MV-4-11 (cell line): ENCODE data around the gene PSAP.
A peak's percentile ranks its signal among the peaks of the same experiment; 100 is the strongest.

Experiments
- DNase-seq: peaks from one replicate; lab custom pipeline; 2025; lab: John Stamatoyannopoulos, UW

The PSAP gene

DNA sequence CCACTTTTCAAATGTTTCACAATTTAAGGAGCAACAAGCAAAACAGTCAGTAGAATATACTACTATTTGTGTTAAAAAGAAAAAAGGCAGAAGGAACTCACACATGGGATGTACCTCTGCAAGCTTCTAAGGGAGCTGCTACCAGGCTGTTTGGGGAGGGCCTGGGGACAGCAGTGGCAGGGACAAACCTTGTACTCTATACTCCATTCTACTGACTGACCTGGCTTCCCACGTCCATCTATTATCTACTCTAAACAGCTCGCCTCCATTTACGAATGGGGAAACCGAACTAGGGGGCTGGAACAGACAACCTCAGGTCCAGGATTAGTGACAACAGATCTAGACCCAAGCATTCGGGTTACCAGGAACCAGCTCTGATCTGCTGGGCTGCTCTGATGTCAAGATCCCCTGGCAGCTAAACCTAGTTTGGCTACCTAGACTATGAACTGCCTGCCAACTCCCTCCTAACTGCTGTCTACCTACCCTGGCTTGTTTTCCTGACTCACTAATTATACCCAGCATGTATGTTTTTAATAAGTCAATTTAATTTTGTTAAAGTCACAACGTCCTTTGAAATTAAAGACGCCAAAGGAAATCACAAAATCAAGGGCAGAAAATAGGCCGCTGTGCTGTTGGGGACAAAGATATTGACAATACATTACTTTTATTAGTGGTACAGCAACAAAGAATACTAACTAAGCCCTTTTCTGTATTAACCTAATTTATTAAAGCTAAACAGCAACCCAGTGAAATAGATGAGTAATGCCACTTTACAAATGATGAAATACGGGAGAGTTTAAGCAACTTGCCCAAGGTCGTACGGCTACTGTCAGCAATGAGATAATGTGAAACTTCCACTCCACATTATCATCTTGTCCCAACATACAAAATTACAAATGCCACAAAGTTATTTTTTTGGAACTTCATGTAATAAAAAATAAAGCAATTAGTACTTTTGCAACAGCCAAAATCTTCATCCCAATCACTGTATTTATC lies 5.3 kb downstream of the PSAP start:
- DNase-seq = no peak

DNA sequence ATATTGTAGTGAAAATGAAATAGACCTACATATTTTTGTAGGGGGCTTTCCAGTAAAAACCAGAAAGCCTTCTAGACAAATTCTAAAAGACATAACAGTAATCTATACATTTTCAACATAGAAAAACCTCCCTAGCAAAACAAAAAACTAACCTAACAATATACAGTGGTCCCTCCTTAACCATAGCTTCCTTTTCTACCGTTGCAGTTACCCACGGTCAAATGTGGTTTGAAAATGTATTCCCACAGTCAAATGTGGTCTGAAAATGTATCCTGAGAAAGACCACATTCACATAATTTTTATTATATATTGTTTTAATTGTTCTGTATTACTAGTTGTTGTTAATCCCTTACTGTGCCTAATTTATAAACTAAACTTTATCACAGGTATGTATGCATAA lies 6.4 kb downstream of the PSAP start:
- DNase-seq = no peak

DNA sequence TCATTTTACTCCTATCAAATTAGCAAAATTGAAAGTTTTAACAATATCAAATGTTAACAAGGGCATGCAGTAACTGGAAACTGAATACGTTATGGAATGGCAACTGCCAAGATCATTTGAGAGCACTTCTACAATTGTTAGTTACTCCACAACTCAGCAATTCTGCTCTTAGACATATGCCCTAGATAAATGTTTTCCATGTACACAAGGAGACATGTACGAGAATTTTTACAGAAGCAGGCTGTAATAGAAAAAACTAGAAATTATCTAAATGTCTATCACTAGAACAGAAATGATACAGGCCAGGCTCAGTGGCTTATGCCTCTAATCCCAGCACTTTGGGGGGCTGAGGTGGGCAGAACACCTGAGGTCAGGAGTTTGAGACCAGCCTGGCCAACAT lies 7.0 kb downstream of the PSAP start:
- no peak for DNase-seq

DNA sequence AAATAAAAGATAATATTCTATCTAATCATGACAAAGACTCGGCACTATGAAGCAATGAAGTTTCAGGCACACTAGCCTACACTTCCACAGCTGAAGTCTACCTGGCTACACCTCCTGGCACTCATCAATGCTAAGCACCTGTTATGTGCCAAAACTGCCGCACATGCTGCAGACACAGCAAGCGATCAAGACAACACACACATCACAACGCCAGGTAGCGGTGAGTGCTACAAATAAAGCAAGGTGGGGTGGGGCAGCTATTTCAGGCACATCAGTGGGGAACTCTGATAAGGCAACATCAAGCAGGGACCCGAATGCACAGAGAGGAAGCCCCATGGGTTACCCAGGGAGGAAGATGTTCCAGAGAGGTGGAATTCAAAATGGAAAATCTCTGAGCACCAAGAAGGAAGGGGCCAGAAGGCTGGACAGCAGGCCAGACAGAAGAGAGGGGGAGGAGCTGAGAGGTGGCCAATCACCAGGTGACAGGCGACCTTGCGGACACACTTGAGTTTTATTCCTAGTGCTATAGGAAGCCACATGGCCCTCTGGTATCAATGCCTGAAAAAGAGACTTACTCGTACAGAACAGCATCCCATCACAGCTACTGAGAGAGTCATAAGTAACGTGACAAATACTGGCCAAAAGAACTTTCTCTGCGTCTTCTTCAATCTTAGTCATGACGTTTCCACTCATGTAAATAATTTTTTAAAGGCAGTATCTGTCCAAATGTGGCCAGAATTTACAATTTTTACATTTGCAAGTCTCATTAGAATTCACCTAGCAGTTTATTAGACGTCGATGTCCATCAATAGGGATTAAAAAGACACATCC lies 8.0 kb downstream of the PSAP start:
- DNase-seq = no peak

DNA sequence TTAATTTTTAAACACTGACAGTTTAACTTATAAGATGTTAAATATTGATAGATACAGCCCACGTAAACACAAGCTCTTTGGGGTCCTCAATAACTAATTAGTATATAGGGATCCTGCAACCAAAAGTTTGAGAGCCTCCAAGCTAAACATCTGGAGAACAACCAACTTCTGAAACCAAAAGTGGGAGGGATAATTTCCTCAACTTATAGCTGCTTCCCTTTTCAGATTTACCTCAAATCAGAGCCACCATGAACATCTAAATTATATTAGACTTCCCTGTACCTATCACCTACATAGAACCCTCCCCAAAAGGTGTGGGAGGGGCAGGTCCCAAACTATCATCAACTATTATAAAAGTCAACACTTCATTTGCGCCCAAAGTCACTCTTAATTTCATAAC lies 8.6 kb downstream of the PSAP start:
- DNase-seq = peak; percentile 27

DNA sequence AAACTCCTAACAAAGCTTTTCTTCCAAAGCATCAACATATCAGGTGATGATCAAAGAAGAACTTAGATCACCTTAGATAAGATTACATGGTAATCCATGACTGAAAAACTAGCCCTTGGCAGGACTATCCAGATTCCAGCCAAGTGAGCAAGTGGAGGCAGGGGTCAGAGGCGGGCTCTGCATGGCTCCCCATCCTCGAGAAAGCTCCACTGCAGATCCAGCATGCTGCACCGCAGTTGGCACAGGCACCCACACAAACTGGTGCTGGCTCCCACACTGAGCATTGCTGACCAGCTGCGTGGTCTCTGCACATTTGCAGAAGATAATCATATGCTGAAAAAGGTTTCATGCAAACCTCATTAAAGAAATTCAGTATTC lies 10.1 kb downstream of the PSAP start:
- DNase-seq = no peak

DNA sequence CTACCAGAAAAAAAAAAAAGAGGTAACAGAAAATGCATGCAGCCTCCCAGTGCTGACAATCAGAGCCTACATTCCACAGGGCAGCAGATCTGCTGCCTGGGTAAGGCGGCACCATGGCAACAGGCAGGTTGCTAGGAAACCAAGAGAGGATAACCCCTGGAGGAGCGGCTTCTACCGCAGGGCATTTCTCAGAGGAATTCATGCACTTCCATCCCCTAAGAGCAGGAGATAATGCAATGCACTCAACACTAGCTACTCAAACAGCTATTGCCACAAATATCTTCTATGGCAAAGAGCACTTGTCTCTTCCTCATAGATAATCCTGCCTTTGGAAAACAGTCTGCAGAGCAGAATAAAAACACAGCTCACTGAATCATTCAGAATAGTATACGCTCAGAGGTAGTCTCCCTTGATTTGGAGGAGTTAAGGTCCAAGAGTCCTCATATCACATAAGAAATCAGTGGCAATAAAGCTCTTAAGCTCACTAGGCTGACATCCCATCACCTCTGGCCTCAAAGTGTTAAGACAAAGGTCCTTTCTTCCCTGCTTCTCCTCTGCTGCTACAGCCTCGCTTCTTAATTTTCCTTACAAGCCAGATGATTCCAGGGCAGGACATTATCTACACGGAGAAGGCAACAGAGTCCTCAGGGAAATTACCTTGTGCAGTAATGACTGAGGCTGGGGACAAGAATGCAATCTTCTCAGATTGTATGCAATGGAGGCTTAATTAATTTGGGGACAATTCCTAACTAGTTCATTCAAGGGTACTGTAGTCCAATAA lies 10.7 kb downstream of the PSAP start:
- DNase-seq = no peak

DNA sequence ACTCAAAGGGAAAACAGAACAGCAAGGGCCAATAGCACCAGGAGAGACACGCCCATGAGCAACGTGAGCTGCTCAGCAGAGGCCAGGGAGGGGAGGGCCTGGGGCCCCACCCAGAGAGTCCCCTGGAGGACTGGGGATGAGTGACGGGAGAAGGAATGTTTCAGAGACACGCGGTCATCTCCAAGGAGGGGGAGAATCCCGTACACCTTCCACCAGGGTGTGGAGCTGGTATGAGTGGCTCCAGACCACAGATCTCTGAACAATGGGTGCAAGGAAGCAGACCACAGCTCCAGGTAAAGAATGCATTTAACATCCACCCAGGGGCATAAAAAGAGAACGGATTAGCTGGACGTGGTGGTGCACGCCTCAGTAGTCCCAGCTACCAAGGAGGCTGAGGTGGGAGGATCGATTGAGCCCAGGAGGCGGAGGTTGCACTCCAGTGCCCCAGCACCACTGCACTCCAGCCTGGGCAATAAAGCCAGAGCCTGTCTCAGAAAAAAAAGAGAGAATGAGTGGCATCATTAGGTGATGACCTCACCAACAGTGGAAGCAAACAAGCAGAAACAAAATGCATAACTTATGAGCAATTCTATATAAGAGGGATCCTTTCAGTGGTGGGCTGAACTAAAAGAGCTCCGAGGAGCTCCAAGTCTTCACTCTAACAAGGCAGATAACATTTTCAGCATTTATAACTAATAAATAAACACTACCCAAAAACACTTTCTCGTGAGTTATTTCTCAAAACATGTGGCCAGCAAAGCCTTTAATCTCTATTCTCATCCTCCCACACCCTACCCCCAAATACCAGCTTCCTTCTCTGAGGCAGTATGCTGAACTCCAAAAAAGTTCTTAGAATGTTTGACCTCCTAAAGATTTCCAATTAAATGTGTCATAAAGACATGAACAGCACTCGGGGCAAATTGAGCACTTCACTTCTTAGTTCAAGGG lies 12.5 kb downstream of the PSAP start:
- DNase-seq = peak; percentile 58

DNA sequence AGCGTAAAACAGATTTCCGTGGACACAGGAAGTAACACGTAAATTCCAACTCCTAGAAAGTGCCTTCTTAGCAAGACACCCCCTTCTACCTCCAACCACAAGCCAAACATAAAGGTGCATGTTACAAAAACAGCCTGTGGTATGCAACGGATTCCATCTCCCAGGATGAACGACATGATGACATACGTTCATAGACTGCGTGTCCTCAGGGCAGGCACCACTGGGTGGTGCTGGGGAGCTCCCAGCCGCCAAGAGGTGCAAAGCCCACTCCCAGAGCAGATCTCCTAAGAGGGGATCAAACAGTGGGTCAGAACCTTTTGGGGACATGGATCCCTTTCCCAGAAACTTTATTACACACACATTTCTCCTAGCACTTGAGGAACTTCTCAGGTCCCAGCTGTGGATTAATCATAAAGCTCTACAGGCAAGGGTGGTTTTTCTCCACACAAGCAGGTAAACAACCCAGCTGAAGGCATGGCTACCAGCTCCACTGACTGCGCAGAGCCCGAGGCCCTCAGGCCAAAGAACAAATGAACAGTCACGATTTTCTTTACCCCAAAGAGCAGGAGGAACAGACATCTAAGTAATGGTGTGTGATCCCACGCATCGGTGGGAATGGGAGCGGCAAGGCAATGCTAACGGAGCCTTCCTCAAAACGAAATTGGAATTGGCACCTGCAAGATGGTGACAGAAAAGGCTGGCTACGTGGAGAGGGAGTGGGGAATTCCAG lies 13.8 kb downstream of the PSAP start:
- DNase-seq = no peak

DNA sequence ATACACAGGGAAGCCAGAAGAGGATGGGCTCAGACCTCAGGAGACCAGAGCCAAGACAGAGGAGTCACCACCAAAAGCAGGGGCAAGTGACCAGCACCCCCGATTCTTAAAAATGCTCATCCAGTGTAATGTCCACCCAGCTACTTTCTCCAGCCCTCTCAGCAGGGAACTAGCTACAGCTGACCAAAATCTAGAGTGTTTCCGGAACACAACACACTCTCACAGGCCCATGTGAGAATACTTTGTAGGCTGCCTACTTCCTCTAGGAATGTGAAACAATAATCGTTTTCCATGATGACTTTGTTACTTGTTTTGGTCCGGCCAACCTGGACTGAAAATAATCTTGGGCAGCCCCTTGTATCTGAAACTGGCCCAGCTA lies 14.5 kb downstream of the PSAP start:
- DNase-seq = no peak

DNA sequence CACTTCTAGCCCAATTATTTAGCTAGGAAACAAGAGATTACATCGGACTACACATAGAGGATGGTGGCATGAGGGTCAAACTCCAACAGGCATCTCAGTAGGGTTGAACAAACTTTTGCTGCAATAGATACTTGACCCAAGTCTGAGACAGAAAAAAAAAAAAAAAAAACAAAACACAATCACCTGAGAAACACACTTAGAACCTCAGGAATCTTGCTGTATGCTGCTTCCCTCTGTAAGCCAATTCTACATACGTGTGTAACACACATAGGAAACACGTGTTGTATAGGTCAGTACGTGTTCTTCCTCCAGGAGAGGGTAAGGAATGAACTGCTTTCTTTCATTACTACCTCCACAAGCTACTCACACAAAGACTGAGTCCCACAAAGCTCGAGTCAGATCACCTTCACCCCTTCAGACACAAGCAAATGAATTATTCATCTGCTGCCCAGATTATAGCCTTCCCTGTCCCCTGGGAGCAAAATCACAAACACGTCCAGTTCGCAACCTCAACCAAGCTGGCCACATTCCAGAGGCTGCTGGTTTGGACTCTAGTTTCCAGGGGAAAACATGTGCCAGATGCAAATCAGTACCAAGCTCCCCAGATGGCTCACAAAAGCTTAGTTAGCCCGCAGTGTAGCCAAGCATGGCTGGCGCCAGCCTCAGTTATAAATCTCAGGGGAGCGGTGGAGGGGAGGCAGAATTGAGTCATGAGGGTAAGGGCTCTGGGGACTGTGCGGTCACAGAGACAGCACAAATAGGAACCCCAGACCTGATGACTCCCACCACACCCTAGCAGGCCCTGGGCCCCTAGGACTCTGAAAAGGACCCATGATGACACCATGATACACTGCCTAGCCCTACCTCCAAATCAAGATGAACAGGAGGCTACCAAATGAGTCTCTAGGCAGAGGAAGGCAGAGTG lies 15.1 kb downstream of the PSAP start:
- no peak for DNase-seq

DNA sequence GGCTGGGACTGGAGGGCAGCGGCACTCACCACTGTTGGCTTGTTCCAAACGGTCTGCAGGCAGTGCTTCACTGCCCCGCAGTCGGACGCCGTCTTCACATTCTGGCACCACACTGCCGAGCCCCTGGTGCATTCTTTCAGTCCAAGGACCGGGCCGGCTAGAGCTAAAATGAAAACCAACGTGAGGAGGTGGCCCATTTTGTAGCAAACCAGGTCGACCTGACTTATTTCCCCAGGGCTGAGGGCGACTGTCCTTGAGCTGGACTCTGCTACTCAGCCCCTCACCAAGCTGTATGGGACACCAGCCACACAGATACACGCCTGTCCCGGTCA lies 16.7 kb downstream of the PSAP start:
- DNase-seq = no peak

DNA sequence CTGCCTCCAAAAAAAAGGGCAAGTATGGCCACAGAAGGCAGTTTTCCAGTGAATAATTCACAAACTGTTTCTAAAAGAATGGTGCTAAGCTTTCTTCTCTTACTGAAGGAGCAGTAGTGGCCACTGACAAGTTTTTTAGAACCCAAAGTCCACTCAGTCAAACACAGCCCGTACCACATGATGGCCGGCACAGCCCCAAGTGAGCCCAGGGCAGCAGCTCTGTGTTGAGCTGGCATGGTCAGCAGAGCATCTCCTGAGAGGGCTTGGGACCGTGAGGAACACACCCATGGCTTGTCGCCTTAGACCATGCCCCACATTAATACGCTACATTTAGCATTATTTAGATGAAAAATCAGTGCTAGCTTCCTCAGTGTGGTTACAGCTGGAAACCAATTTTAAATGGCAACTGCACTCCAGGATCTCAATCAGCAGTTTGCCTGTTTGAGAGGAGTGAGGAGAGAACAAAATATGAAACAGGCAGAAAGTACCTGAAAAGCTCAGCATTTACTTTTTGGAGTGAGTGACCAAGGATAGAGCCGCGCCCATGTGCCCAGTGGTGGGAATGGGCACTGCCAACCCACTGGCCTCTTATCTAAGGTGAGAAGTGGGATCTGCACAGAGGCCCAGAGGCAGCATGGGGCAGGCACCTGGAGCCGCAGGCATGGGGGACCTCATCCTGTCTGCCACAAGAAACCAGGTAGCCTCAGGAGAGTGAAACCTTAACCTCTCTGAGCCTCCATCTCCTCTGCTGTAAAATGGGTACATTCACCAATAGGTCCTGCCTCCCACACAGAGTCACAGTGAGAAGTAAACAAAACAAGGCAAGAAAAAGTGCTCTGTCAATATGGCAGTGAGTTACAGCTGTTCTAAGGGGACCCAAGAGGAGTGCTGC lies 17.4 kb downstream of the PSAP start:
- no peak for DNase-seq

DNA sequence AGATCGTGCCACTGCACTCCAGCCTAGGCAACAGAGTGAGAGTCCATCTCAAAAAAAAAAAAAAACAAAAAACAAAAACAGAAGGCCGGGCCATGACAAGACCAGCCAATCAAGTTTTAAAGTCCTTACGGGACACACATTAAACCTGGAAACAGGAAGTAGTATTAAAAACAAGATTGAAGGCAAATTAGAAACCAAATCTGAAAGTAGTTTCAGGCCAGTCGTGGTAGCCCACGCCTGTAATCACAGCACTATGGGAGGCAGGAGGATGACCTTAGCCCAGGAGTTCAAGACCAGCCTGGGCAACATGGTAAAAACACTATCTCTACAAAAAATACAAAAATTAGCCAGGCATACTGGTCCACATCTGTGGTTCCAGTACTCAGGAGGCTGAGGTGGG lies 18.1 kb downstream of the PSAP start:
- peak; percentile 63 for DNase-seq

DNA sequence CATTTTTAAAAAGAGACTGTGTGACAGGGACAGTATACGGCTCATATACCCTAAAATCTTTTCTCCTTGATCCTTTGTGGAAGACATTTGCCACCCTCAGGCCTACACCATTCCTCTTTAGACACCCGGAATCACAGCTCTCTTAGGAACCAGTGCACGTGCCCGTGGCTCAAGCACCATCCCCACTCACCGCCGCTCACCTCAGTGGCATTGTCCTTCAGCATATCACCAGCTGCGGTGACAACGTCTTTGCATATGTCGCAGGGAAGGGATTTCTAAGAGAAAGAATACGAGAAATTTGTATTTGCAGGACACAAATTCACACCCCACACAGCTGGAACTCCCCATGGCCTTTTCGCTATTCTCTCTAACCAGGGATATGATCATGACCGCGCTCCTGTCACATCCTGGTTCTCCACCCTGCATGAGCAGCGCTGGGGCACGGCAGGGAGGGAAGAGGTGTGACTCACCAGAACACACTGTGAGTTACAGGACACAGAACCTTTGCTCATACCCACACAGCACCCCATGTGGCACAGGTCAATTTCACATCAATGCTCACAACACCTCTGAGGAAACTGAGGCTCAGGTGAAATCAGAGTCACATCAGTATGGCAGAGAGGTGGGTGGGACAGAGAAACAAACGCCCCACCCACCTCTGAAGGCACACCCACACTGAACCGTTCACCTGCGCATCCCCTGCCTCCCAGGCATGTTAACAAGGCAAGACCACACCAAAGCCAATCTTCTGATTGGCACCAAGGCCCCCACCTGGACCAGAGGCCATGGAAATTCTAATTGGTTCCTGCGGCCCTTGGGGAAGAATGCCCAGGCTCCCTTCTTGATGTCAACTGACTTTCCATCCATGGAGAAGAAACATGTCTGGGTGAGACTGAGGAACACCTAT lies 19.2 kb downstream of the PSAP start:
- no peak for DNase-seq

DNA sequence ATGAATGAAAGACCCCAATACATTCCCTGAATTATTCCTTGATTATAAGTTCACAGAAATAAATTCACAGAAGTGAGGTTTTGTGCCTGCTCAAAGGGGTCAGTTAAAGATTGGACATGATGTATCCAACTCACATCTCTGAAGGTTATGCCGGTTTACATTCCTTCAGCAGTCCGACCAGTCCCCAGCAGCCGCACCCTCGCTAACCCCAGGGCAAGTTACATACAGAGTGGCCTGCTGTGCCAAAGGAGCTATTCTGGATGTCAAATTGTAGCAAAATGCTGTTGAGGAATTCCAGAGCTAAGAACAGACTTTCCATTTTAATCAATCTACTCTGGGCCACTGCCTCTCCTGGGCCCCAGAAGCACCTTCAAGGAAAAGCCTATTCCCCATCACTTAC lies 20.3 kb downstream of the PSAP start:
- no peak for DNase-seq

DNA sequence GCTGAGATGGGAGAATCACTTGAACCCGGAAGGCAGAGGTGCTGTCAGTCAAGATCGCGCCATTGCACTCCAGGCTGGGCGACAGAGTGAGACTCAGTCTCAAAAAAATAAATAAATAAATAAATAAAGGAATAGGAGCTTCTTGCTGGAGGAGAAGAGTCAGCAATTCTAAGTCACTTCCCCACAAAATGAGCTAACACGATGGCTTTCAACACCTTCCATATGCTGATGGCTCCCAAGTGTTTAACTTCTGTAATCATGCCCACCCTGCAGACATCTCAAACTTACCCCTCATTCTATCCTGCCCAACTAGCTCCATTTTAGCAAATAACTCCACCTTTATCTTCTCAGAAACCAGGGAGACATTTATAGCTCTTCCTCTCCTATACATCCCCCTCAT lies 21.2 kb downstream of the PSAP start:
- no peak for DNase-seq
